SU-DHL-6 (cell line): ENCODE data around the gene DAZAP2.

Experiments used
- CTCF ChIP-seq: fragments of 200-600 bp; sonication (generic); IDR thresholded peaks from one replicate; pipeline ENCODE4 v1.5.1; 2017; ENCODE audit warnings: antibody characterized with exemption, mild to moderate bottlenecking, low read length, moderate library complexity; ENCODE audit not compliant: insufficient read depth, poor library complexity, severe bottlenecking
- EZH2phosphoT487 ChIP-seq: fragments of 200-600 bp; sonication (generic), shearing (Covaris generic); conservative IDR thresholded peaks from 2 replicates; pipeline ENCODE4 v1.6.1; 2018; ENCODE audit warnings: mild to moderate bottlenecking, antibody characterized with exemption, low read length, moderate library complexity, mixed read lengths

- no peak for TF ChIP-seq CTCF
- no peak for TF ChIP-seq EZH2phosphoT487
These were observed 9.0 kb downstream of the DAZAP2 start for GRCh38 chr12:51247523-51248206.
